Naive thymus-derived CD4-positive, alpha-beta T cell (primary cell): Measurements from ENCODE around the gene GTF3C4. TPM values are rescaled to one million over a fixed set of nuclear protein-coding genes. Genes with fewer than 3 reads are reported as not detected.
"Not testable (repeated sequence)": the region's sequence is repeated elsewhere in the genome, so short reads cannot be mapped to it uniquely, and the experiment has no call there.

Source experiments
- ATAC-seq: fragments of 150-1000 bp; cut with Tn5 transposase; 2 replicates; pipeline ENCODE4 v1.10.0; 2021; ENCODE audit warnings: mild to moderate bottlenecking, moderate library complexity
- CTCF ChIA-PET: fragments of 350-600 bp; sonication (Branson Sonifier 250); formaldehyde crosslinking; loops from one replicate; lab custom pipeline; 2021; ENCODE audit warnings: antibody characterized with exemption; lab: Charles Lee
- POLR2A ChIA-PET: fragments of 350-600 bp; sonication (Branson Sonifier 250); formaldehyde crosslinking; loops from one replicate; lab custom pipeline; 2021; ENCODE audit warnings: antibody characterized with exemption, inconsistent platforms; lab: Charles Lee
- DNase-seq, 9 donors: peaks; one replicate each; pipeline versions ENCODE4 v3.0.0 to v3.0.0-alpha.2; 2020 to 2022; ENCODE audit warnings: mixed read lengths in 1 of 9
- H3K27ac ChIP-seq: one replicate; pipeline ENCODE4 v1.7.0; 2013; ENCODE audit warnings: mild to moderate bottlenecking, low read depth, low read length, moderate library complexity
- H3K27me3 ChIP-seq, 2 donors: one replicate each; pipeline ENCODE4 v1.7.0; 2013; ENCODE audit warnings: low read length in 2 of 2, mild to moderate bottlenecking in 2 of 2, moderate library complexity in 2 of 2; ENCODE audit not compliant: control insufficient read depth in 2 of 2, insufficient read depth in 2 of 2
- H3K36me3 ChIP-seq, 3 experiments: 1 replicate in 2 of 3; 2 replicates in 1 of 3; pipeline ENCODE4 v1.7.0; 2013; ENCODE audit warnings: low read length in 3 of 3, mild to moderate bottlenecking in 3 of 3, moderate library complexity in 1 of 3; ENCODE audit not compliant: insufficient read depth in 3 of 3, control insufficient read depth in 2 of 3
- H3K4me1 ChIP-seq, 2 donors: one replicate each; pipeline ENCODE4 v1.7.0; 2013; ENCODE audit warnings: low read length in 2 of 2, mild to moderate bottlenecking in 2 of 2, moderate library complexity in 1 of 2; ENCODE audit not compliant: control insufficient read depth in 2 of 2, insufficient read depth in 2 of 2
- H3K4me3 ChIP-seq: 2 replicates; pipeline ENCODE4 v1.7.0; 2013; ENCODE audit warnings: mild to moderate bottlenecking, low read length
- H3K9me3 ChIP-seq, 3 experiments: 1 replicate in 2 of 3; 2 replicates in 1 of 3; pipeline ENCODE4 v1.7.0; 2013; ENCODE audit warnings: low read length in 3 of 3; ENCODE audit not compliant: control insufficient read depth in 2 of 3
- H3K27ac Mint-ChIP-seq, 9 donors: one replicate each; pipeline ENCODE4 v1.8.0; 2020 to 2022; ENCODE audit warnings: mixed read lengths in 9 of 9, mild to moderate bottlenecking in 8 of 9, moderate library complexity in 5 of 9, inconsistent platforms in 2 of 9
- H3K27me3 Mint-ChIP-seq, 5 donors: one replicate each; pipeline ENCODE4 v1.8.0; 2021 to 2022; ENCODE audit warnings: mixed read lengths in 5 of 5, mild to moderate bottlenecking in 1 of 5
- H3K36me3 Mint-ChIP-seq, 5 donors: one replicate each; pipeline ENCODE4 v1.8.0; 2020 to 2022; ENCODE audit warnings: mixed read lengths in 5 of 5, mild to moderate bottlenecking in 3 of 5, inconsistent platforms in 1 of 5
- H3K4me1 Mint-ChIP-seq, 7 donors: one replicate each; pipeline ENCODE4 v1.8.0; 2020 to 2022; ENCODE audit warnings: mixed read lengths in 7 of 7, mild to moderate bottlenecking in 3 of 7, inconsistent platforms in 1 of 7
- H3K4me3 Mint-ChIP-seq, 10 donors: one replicate each; pipeline ENCODE4 v1.8.0; 2020 to 2022; ENCODE audit warnings: mild to moderate bottlenecking in 10 of 10, mixed read lengths in 10 of 10, moderate library complexity in 6 of 10, inconsistent platforms in 2 of 10
- H3K9me3 Mint-ChIP-seq, 11 donors: one replicate each; pipeline ENCODE4 v1.8.0; 2020 to 2022; ENCODE audit warnings: mixed read lengths in 11 of 11, mild to moderate bottlenecking in 4 of 11, inconsistent platforms in 1 of 11, moderate library complexity in 1 of 11
- intact Hi-C, 2 donors: fragments of 100-400 bp; cut with micrococcal nuclease; formaldehyde crosslinking; loops; one replicate each; pipeline ENCODE4 v1.15.1; 2023
- polyA plus RNA-seq, 2 donors: library from polyadenylated mRNA; unstranded; fragments of 300-500 nt; fragmentation: Illumina TruSeq; gene quantifications; one replicate each; pipeline ENCODE4 v1.2.3, GENCODE V29; 2021
- total RNA-seq, 6 experiments: library from RNA in 5 of 6; stranded (reverse) in 5 of 6; gene quantifications; 1 replicate in 5 of 6; 2 replicates in 1 of 6; pipeline ENCODE4 v1.2.3 and lab custom pipeline; 2021 to 2026

Gene GTF3C4
- total and polyA plus RNA-seq, 7 experiments from 2014 or later = 3.6 to 16.7 (median 12.8) TPM

- ATAC-seq = no peak
- no peaks in the 10 kb centered on the region for H3K36me3 Mint-ChIP-seq
- intact Hi-C loops = no loop called here
- no peaks in the 10 kb centered on the region for H3K4me1 ChIP-seq
- no peaks in the 10 kb centered on the region for H3K9me3 ChIP-seq
- ChIA-PET CTCF (no interaction called here), POLR2A (interaction anchor here (0.6 kb wide), 1 partner anchor 911 kb away, joined by 3 read pairs; no protein-coding TSS in a partner anchor)
- no peak overlapping the region for H3K27ac ChIP-seq
- no peak overlapping the region for H3K4me3 ChIP-seq
- DNase-seq = no peak
- no peaks in the 10 kb centered on the region for H3K27me3 ChIP-seq
- no peaks in the 10 kb centered on the region for H3K9me3 Mint-ChIP-seq
- H3K4me3 Mint-ChIP-seq = no peak overlapping the region
- H3K4me1 Mint-ChIP-seq = no peaks in the 10 kb centered on the region
- no peak overlapping the region for H3K27ac Mint-ChIP-seq
- H3K27me3 Mint-ChIP-seq = peaks cover under 1 to 14% (median 9%) of the 10 kb centered on the region in 5 donors
- H3K36me3 ChIP-seq = no peaks in the 10 kb centered on the region
Measured at GRCh38 chr9:132711846-132712245, 41.6 kb downstream of the GTF3C4 start.

- ChIA-PET POLR2A (no interaction called here), CTCF (no interaction called here)
- Mint-ChIP-seq H3K9me3 (no peaks in the 10 kb centered on the region), H3K4me1 (peaks cover 0 to 4% (median 0%) of the 10 kb centered on the region in 7 donors), H3K27ac (no peak overlapping the region), H3K27me3 (peaks cover 0 to 22% (median 15%) of the 10 kb centered on the region in 5 donors), H3K36me3 (no peaks in the 10 kb centered on the region), H3K4me3 (no peak overlapping the region)
- no peak overlapping the region for H3K4me3 ChIP-seq
- DNase-seq (no peak), ATAC-seq (no peak)
- H3K9me3 ChIP-seq = no peaks in the 10 kb centered on the region
- no peaks in the 10 kb centered on the region for H3K36me3 ChIP-seq
- intact Hi-C loops = no loop called here
- no peaks in the 10 kb centered on the region for H3K27me3 ChIP-seq
- H3K27ac ChIP-seq = no peak overlapping the region
- H3K4me1 ChIP-seq = no peaks in the 10 kb centered on the region
Measured at GRCh38 chr9:132712753-132713152, 42.5 kb downstream of the GTF3C4 start.

- ChIA-PET POLR2A (no interaction called here), CTCF (no interaction called here)
- Mint-ChIP-seq H3K9me3 (no peaks in the 10 kb centered on the region), H3K4me3 (no peak overlapping the region), H3K36me3 (no peaks in the 10 kb centered on the region), H3K27ac (no peak overlapping the region), H3K4me1 (peaks cover 0 to 12% (median 8%) of the 10 kb centered on the region in 7 donors), H3K27me3 (peaks cover 9 to 41% (median 22%) of the 10 kb centered on the region in 5 donors)
- Histone ChIP-seq H3K27ac (no peak overlapping the region), H3K4me1 (no peaks in the 10 kb centered on the region), H3K27me3 (no peaks in the 10 kb centered on the region), H3K36me3 (no peaks in the 10 kb centered on the region), H3K9me3 (no peaks in the 10 kb centered on the region), H3K4me3 (no peak overlapping the region)
- ATAC-seq = no peak
- intact Hi-C loops = no loop called here
- no peak for DNase-seq
Measured at GRCh38 chr9:132716007-132716406, 45.7 kb downstream of the GTF3C4 start.

GRCh38 chr9:132717326-132717945, 47.2 kb downstream of the GTF3C4 start:
- no peaks in the 10 kb centered on the region for H3K9me3 Mint-ChIP-seq
- Histone ChIP-seq H3K9me3 (no peaks in the 10 kb centered on the region), H3K27me3 (no peaks in the 10 kb centered on the region), H3K4me1 (no peaks in the 10 kb centered on the region), H3K27ac (no peak overlapping the region), H3K36me3 (no peaks in the 10 kb centered on the region), H3K4me3 (no peak overlapping the region)
- no peak for DNase-seq
- no peak overlapping the region for H3K27ac Mint-ChIP-seq
- ATAC-seq = no peak
- CTCF ChIA-PET = no interaction called here
- POLR2A ChIA-PET = no interaction called here
- H3K4me1 Mint-ChIP-seq = peaks cover 0 to 12% (median 8%) of the 10 kb centered on the region in 7 donors
- no peak overlapping the region for H3K4me3 Mint-ChIP-seq
- peaks cover 9 to 41% (median 19%) of the 10 kb centered on the region in 5 donors for H3K27me3 Mint-ChIP-seq
- intact Hi-C loops = no loop called here
- no peaks in the 10 kb centered on the region for H3K36me3 Mint-ChIP-seq

- H3K4me1 ChIP-seq, DNase-seq: not testable (repeated sequence)
Measured at GRCh38 chr9:132718381-132718928, 48.2 kb downstream of the GTF3C4 start.

GRCh38 chr9:132721661-132722060, 51.4 kb downstream of the GTF3C4 start:
- Histone ChIP-seq H3K27me3 (no peaks in the 10 kb centered on the region), H3K27ac (no peak overlapping the region), H3K36me3 (no peaks in the 10 kb centered on the region), H3K4me3 (no peak overlapping the region), H3K9me3 (no peaks in the 10 kb centered on the region), H3K4me1 (no peaks in the 10 kb centered on the region)
- no peaks in the 10 kb centered on the region for H3K36me3 Mint-ChIP-seq
- POLR2A ChIA-PET = no interaction called here
- no peak overlapping the region for H3K27ac Mint-ChIP-seq
- ATAC-seq (no peak), DNase-seq (no peak)
- peaks cover 0 to 12% (median 8%) of the 10 kb centered on the region in 7 donors for H3K4me1 Mint-ChIP-seq
- intact Hi-C loops = no loop called here
- H3K4me3 Mint-ChIP-seq = no peak overlapping the region
- CTCF ChIA-PET = no interaction called here
- H3K27me3 Mint-ChIP-seq = peaks cover 19 to 39% (median 23%) of the 10 kb centered on the region in 5 donors
- no peaks in the 10 kb centered on the region for H3K9me3 Mint-ChIP-seq

More at GRCh38 chr9:132718381-132718928, 48.2 kb downstream of the GTF3C4 start:
- H3K36me3 ChIP-seq, CTCF ChIA-PET, H3K4me3 ChIP-seq, H3K9me3 Mint-ChIP-seq, ATAC-seq, intact Hi-C loops, H3K27ac Mint-ChIP-seq, H3K27me3 ChIP-seq, POLR2A ChIA-PET, H3K9me3 ChIP-seq, H3K36me3 Mint-ChIP-seq, H3K27ac ChIP-seq: not testable (repeated sequence)
- peaks cover 13 to 39% (median 19%) of the 10 kb centered on the region in 5 donors for H3K27me3 Mint-ChIP-seq
- peaks cover 0 to 12% (median 8%) of the 10 kb centered on the region in 7 donors for H3K4me1 Mint-ChIP-seq
- peak overlapping the region in 1 of 10 donors; percentile 7 for H3K4me3 Mint-ChIP-seq
